Measurements from ENCODE around the gene CCDC77.

The CCDC77 gene

GRCh38 chr12:454833-455232, 53.4 kb downstream of the CCDC77 start:
- no peak for DNase-seq

GRCh38 chr12:455821-456220, 54.4 kb downstream of the CCDC77 start:
- DNase-seq = no peak

- DNase-seq = peak; percentile 56
These were observed 56.2 kb downstream of the CCDC77 start for GRCh38 chr12:457676-458075.

- no peak for DNase-seq
These were observed 57.6 kb downstream of the CCDC77 start for GRCh38 chr12:459050-459429.

- DNase-seq = no peak
These were observed 58.2 kb downstream of the CCDC77 start, which contains the start of gene B4GALNT3 for GRCh38 chr12:459430-460258. TSS of gene B4GALNT3 (plus strand) at chr12:459939. CDS start at chr12:460377, 438 bp downstream.

- DNase-seq = peak; percentile 13
These were observed 59.1 kb downstream of the CCDC77 start for GRCh38 chr12:460261-461230.

- no peak for DNase-seq
These were observed 60.0 kb downstream of the CCDC77 start for GRCh38 chr12:461425-461824.

- DNase-seq = no peak
These were observed 61.7 kb downstream of the CCDC77 start for GRCh38 chr12:462936-463705.

- no peak for DNase-seq
These were observed 63.2 kb downstream of the CCDC77 start for GRCh38 chr12:464484-465267.

- DNase-seq = no peak
These were observed 64.6 kb downstream of the CCDC77 start for GRCh38 chr12:466039-466438.

GRCh38 chr12:466762-467161, 65.3 kb downstream of the CCDC77 start:
- DNase-seq = no peak

GRCh38 chr12:467591-467990, 66.1 kb downstream of the CCDC77 start:
- no peak for DNase-seq

- no peak for DNase-seq
These were observed 67.4 kb downstream of the CCDC77 start for GRCh38 chr12:468671-469389.

GRCh38 chr12:470133-470532, 68.7 kb downstream of the CCDC77 start:
- DNase-seq = no peak

GRCh38 chr12:473198-473597, 71.8 kb downstream of the CCDC77 start:
- DNase-seq = no peak

GRCh38 chr12:473863-474577, 72.6 kb downstream of the CCDC77 start:
- DNase-seq = no peak

- DNase-seq = no peak
These were observed 73.8 kb downstream of the CCDC77 start for GRCh38 chr12:475286-475685.

GRCh38 chr12:479161-479560, 77.7 kb downstream of the CCDC77 start:
- no peak for DNase-seq

- no peak for DNase-seq
These were observed 79.7 kb downstream of the CCDC77 start for GRCh38 chr12:480831-481816.
